ENCODE measurements around the gene RTN3.

RTN3 gene

GRCh38 chr11:63720611-63721010 is 39.3 kb downstream of the RTN3 start:
- H3K36me3 ChIP-seq (ENCODE audit: insufficient read depth, low read length), result peaks cover 18% of the 10 kb centered on the region
- no peaks in the 10 kb centered on the region for H3K4me1 ChIP-seq (ENCODE audit: insufficient read depth, low read length)
- H2AFZ ChIP-seq (ENCODE audit: low read depth, low read length), result no peak overlapping the region
- no peak overlapping the region for H3K4me3 ChIP-seq (ENCODE audit: low read length)
- H3K9me3 ChIP-seq (ENCODE audit: low read length), result no peaks in the 10 kb centered on the region
- no peaks in the 10 kb centered on the region for H3K27me3 ChIP-seq (ENCODE audit: insufficient read depth, low read length)

DNA sequence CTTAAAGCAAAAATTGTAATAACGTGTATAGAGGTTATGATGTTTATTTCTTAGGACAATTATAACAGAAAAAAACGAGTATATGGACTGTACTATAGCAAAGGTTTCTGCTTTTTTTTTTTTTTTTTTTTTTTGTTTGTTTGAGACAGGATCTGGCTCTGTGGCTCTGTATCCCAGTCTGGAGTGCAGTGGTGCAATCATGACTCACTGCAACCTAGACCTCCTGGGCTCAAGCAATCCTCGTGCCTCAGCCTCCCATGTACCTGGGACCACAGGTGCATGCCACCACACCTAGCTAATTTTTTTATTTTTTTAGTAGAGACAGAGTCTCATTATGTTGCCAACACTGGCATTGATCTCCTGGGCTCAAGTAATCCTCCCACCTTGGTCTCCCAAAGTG is 48.0 kb downstream of the RTN3 start:
- H2AFZ ChIP-seq (ENCODE audit: low read depth, low read length), result no peak overlapping the region
- H3K9me3 ChIP-seq (ENCODE audit: low read length), result no peaks in the 10 kb centered on the region
- H3K27me3 ChIP-seq (ENCODE audit: insufficient read depth, low read length), result no peaks in the 10 kb centered on the region
- H3K36me3 ChIP-seq (ENCODE audit: insufficient read depth, low read length), result peaks cover 4% of the 10 kb centered on the region
- H3K4me1 ChIP-seq (ENCODE audit: insufficient read depth, low read length), result no peaks in the 10 kb centered on the region
- H3K4me3 ChIP-seq (ENCODE audit: low read length), result no peak overlapping the region

DNA sequence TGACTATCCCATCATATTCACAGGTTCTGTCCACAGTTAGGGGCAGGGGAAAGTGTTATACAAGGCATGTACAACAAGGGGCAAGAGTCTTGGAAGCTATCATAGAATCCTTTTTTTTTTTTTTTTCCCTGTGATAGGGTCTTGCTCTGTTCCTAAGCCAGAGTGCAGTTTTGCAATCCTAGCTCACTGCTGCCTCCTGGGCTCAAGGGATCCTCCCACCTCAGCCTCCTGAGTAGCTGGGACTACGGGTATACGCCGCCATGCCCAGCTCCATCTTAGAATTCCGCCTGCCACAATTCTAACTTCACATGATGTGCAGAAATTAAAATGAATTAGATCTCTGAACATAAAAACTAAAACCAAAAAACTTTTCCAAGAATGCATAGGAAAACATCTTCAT is 55.6 kb downstream of the RTN3 start:
- Histone ChIP-seq H3K4me3 (ENCODE audit: low read length) (no peak overlapping the region), H3K36me3 (ENCODE audit: insufficient read depth, low read length) (peaks cover 4% of the 10 kb centered on the region), H3K27me3 (ENCODE audit: insufficient read depth, low read length) (no peaks in the 10 kb centered on the region)

DNA sequence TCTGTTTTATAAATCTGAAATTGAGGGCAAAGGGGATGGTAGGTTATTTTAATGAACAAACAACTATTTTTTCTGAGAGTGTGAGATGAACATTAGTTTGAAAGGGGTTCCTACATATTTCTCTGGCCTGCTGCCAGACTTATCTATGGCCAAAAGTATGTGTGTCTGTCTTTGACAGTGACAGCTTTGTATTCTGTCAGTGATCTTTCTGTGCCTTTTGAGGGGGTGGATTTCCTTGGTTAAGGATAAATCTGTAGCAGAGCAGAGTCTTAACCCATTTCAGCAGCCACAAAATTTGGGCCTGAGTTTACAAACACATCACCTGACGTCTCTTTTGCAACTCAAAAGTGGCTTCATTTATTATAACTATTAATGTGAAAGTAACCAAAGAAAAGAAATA is 56.4 kb downstream of the RTN3 start:
- no peaks in the 10 kb centered on the region for H3K27me3 ChIP-seq (ENCODE audit: insufficient read depth, low read length)
- peaks cover 4% of the 10 kb centered on the region for H3K36me3 ChIP-seq (ENCODE audit: insufficient read depth, low read length)
- no peaks in the 10 kb centered on the region for H3K9me3 ChIP-seq (ENCODE audit: low read length)
- no peaks in the 10 kb centered on the region for H3K4me1 ChIP-seq (ENCODE audit: insufficient read depth, low read length)
- H3K4me3 ChIP-seq (ENCODE audit: low read length), result no peak overlapping the region
- H2AFZ ChIP-seq (ENCODE audit: low read depth, low read length), result no peak overlapping the region

More for the DNA sequence above, 55.6 kb downstream of the RTN3 start:
- Histone ChIP-seq H2AFZ (ENCODE audit: low read depth, low read length) (no peak overlapping the region), H3K9me3 (ENCODE audit: low read length) (no peaks in the 10 kb centered on the region), H3K4me1 (ENCODE audit: insufficient read depth, low read length) (no peaks in the 10 kb centered on the region)

DNA sequence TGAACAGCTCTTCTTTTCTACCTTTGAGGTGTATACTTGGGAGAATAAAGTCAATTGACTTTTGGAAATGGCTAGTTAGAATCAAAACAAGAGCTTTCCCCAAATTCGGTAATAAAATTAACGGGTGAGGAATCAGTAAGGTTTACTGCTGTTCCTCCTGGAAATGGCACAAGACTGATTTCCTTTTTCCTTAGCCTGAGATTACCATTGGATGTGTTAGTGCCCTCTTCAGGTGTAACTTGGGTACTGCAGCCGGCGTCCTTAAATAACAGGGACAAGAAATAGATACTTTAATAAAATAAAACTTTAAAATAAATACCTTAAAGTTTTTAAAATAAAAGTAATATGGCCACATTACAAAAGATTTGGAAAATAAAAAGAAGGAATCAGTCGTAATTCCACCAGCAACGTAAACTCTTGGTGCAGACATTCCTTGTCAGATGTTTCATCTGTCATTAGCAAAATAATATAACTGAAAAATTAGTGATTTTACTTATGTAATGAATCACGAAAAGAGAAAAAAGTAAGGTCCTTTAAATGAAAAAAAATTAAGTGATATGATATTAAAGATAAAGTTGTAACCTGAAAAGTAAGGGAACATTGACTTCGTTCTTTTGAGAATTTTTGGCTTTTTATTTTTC is 57.5 kb downstream of the RTN3 start:
- Histone ChIP-seq H3K4me3 (ENCODE audit: low read length) (no peak overlapping the region), H3K4me1 (ENCODE audit: insufficient read depth, low read length) (no peaks in the 10 kb centered on the region), H3K36me3 (ENCODE audit: insufficient read depth, low read length) (peaks cover 7% of the 10 kb centered on the region), H3K27me3 (ENCODE audit: insufficient read depth, low read length) (no peaks in the 10 kb centered on the region), H3K9me3 (ENCODE audit: low read length) (no peaks in the 10 kb centered on the region), H2AFZ (ENCODE audit: low read depth, low read length) (no peak overlapping the region)

DNA sequence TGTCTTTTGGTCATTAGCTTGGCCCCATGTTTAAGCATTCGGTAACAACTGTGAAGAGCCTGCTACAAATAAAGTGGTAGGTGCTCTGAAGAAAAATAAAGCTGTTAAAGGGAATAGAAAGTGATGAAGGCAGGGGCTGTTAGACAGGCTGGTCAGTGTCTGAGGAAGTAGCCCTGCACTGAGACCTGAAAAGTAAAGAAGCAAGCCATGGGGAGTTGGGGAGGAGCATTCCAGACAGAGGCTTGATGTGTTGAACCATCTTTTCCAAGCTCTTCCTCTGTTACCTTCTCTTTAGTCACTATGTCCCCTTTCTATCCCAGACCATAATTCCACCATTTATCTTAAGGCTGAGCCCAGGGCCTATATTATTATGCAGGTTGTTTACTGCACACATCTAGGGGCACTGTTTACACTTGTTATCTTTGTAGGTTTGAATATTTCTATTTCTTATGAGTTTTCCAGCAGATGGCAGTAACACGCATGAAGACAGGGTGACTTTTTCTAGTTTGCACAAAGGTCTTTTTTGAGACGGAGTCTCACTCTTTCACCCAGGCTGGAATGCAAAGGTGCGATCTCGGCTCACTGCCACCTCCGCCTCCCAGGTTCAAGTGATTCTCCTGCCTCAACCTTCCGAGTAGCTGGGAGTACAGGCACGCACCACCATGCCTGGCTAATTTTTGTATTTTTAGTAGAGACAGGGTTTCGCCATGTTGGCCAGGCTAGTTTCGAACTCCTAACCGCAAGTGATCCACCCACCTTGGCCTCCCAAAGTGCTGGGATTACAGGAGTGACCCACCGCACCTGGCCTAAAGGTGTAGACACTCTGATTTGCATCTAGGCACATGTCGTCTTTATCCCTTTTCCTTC is 64.2 kb downstream of the RTN3 start:
- H3K27me3 ChIP-seq (ENCODE audit: insufficient read depth, low read length), result no peaks in the 10 kb centered on the region
- no peaks in the 10 kb centered on the region for H3K9me3 ChIP-seq (ENCODE audit: low read length)
- H3K4me1 ChIP-seq (ENCODE audit: insufficient read depth, low read length), result no peaks in the 10 kb centered on the region
- H3K4me3 ChIP-seq (ENCODE audit: low read length), result no peak overlapping the region
- H2AFZ ChIP-seq (ENCODE audit: low read depth, low read length), result no peak overlapping the region
- H3K36me3 ChIP-seq (ENCODE audit: insufficient read depth, low read length), result peaks cover 17% of the 10 kb centered on the region

- Histone ChIP-seq H3K9me3 (ENCODE audit: low read length) (no peaks in the 10 kb centered on the region), H3K4me1 (ENCODE audit: insufficient read depth, low read length) (no peaks in the 10 kb centered on the region), H2AFZ (ENCODE audit: low read depth, low read length) (no peak overlapping the region), H3K4me3 (ENCODE audit: low read length) (no peak overlapping the region), H3K36me3 (ENCODE audit: insufficient read depth, low read length) (peaks cover 25% of the 10 kb centered on the region), H3K27me3 (ENCODE audit: insufficient read depth, low read length) (no peaks in the 10 kb centered on the region)
Observed at GRCh38 chr11:63747011-63747410, 65.7 kb downstream of the RTN3 start.

DNA sequence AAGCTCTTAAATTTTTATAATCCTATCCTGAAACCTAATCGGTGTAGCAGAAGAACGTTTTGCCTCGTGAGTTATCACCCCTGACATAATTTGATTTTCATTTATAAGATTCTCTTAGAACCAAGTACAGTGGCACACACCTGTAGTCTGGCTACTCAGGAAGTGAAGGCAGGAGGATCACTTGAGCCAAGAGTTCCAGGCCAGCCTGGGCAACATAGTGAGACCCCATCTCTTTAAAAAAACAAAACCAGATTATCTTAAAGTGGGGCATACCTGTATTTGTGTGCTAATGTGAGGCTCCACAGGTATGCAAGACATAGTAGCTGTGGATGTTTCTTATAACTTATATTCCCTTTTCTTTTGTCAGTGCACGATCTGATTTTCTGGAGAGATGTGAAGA is 68.3 kb downstream of the RTN3 start:
- Histone ChIP-seq H3K4me1 (ENCODE audit: insufficient read depth, low read length) (no peaks in the 10 kb centered on the region), H2AFZ (ENCODE audit: low read depth, low read length) (no peak overlapping the region), H3K36me3 (ENCODE audit: insufficient read depth, low read length) (peaks cover 43% of the 10 kb centered on the region), H3K9me3 (ENCODE audit: low read length) (no peaks in the 10 kb centered on the region), H3K27me3 (ENCODE audit: insufficient read depth, low read length) (no peaks in the 10 kb centered on the region), H3K4me3 (ENCODE audit: low read length) (no peak overlapping the region)

- H2AFZ ChIP-seq (ENCODE audit: low read depth, low read length), result no peak overlapping the region
- no peaks in the 10 kb centered on the region for H3K9me3 ChIP-seq (ENCODE audit: low read length)
- H3K4me1 ChIP-seq (ENCODE audit: insufficient read depth, low read length), result peaks cover 24% of the 10 kb centered on the region
- no peak overlapping the region for H3K4me3 ChIP-seq (ENCODE audit: low read length)
- no peaks in the 10 kb centered on the region for H3K27me3 ChIP-seq (ENCODE audit: insufficient read depth, low read length)
- H3K36me3 ChIP-seq (ENCODE audit: insufficient read depth, low read length), result peaks cover 65% of the 10 kb centered on the region
Observed at GRCh38 chr11:63756919-63757761, 75.8 kb downstream of the RTN3 start.

DNA sequence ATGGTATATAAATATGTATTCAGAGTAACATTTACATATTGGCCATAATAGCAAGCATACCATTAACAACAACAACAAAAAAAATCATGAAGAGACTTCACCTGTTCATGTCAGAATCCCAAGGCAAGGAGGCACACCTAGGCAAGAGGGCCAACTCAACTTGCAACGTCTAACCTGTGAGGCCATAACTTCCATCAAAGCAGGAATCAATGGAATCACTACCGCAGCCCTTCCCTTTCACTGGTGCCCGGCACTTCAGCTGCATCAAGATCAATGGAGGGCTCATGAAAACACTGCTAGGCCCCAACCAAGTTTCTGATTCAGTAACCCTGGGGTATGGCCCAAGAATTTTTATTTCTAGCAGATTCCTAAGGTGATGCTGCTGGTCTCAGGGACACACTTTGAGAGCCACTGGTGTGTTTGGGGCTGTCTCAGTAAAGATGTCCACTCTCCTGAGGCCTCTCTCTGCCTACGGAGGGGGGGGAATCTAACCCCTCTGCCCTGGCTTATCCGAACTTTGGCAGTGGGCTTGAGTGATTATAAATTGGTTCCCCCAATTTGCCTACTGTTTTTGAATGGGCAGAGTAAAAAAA is 79.3 kb downstream of the RTN3 start:
- H3K9me3 ChIP-seq (ENCODE audit: low read length), result no peaks in the 10 kb centered on the region
- no peaks in the 10 kb centered on the region for H3K27me3 ChIP-seq (ENCODE audit: insufficient read depth, low read length)
- peaks cover 27% of the 10 kb centered on the region for H3K4me1 ChIP-seq (ENCODE audit: insufficient read depth, low read length)
- H2AFZ ChIP-seq (ENCODE audit: low read depth, low read length), result no peak overlapping the region
- peaks cover 71% of the 10 kb centered on the region for H3K36me3 ChIP-seq (ENCODE audit: insufficient read depth, low read length)
- H3K4me3 ChIP-seq (ENCODE audit: low read length), result no peak overlapping the region

DNA sequence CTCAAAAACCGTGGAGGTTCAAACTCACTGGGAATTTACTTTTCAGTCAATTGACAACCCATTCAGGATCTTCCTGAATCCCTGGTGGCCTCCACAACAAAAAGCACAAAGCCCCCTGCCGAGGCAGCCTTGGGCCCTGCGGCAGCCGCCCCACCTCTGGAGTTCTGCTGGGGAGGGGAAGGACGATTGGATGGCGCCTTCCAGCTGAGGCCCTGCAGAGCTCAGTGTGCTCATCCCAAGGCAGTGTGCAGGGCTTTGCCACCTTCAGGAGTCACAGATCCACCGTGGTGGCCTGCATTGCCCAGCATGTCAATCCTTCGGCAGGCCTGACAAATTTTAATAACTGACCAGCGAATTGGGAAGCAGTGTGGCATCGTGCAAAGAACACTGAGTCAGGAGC is 79.9 kb downstream of the RTN3 start:
- Histone ChIP-seq H3K9me3 (ENCODE audit: low read length) (no peaks in the 10 kb centered on the region), H3K4me1 (ENCODE audit: insufficient read depth, low read length) (peaks cover 31% of the 10 kb centered on the region), H3K27me3 (ENCODE audit: insufficient read depth, low read length) (no peaks in the 10 kb centered on the region), H2AFZ (ENCODE audit: low read depth, low read length) (no peak overlapping the region), H3K4me3 (ENCODE audit: low read length) (no peak overlapping the region), H3K36me3 (ENCODE audit: insufficient read depth, low read length) (peaks cover 73% of the 10 kb centered on the region)

- Histone ChIP-seq H3K4me1 (ENCODE audit: insufficient read depth, low read length) (peaks cover 40% of the 10 kb centered on the region), H2AFZ (ENCODE audit: low read depth, low read length) (no peak overlapping the region), H3K27me3 (ENCODE audit: insufficient read depth, low read length) (no peaks in the 10 kb centered on the region), H3K9me3 (ENCODE audit: low read length) (no peaks in the 10 kb centered on the region), H3K36me3 (ENCODE audit: insufficient read depth, low read length) (peaks cover 66% of the 10 kb centered on the region), H3K4me3 (ENCODE audit: low read length) (no peak overlapping the region)
Observed at GRCh38 chr11:63761931-63762653, 80.8 kb downstream of the RTN3 start.

Measured in neuron (in vitro differentiated cells).